ENCODE measurements around the gene SETD7. TPM values are rescaled to one million over a fixed set of nuclear protein-coding genes. Genes with fewer than 3 reads are reported as not detected.

Gene SETD7
- total RNA-seq, 4 donors from 2014 or later, result 38.9 to 80.6 (median 59.3) TPM

DNA sequence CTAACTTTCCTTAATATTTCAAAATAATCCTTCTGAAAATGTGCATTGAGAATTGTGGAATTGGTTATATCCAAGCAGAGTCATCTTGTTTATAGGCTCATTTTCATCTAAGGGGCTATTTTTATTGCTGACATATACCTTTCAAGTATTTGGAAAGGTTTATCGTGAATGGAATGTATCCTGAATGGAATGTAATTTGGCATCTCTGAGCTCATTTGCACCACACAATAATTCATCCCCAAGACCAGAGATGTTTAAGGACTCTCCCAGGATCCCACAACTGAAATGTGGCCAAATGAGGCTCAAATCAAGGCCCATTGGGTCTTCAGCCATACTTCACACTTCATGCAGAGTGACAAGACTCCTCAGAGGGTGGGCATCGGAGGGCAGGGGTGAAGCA lies 7.5 kb upstream of the SETD7 start:
- TF ChIP-seq, protein P1, sequence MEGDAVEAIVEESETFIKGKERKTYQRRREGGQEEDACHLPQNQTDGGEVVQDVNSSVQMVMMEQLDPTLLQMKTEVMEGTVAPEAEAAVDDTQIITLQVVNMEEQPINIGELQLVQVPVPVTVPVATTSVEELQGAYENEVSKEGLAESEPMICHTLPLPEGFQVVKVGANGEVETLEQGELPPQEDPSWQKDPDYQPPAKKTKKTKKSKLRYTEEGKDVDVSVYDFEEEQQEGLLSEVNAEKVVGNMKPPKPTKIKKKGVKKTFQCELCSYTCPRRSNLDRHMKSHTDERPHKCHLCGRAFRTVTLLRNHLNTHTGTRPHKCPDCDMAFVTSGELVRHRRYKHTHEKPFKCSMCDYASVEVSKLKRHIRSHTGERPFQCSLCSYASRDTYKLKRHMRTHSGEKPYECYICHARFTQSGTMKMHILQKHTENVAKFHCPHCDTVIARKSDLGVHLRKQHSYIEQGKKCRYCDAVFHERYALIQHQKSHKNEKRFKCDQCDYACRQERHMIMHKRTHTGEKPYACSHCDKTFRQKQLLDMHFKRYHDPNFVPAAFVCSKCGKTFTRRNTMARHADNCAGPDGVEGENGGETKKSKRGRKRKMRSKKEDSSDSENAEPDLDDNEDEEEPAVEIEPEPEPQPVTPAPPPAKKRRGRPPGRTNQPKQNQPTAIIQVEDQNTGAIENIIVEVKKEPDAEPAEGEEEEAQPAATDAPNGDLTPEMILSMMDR (IDR thresholded peaks at IDR 0.05), result no peak
- no peak for TF ChIP-seq POLR2A (IDR thresholded peaks at IDR 0.05)
- no peaks in the 10 kb centered on the region for H3K9me3 ChIP-seq
- intact Hi-C loops (cut with DNase I; ENCODE audit: low total_unique reads), result no loop called here
- no peaks in the 10 kb centered on the region for H3K36me3 ChIP-seq
- H3K4me1 ChIP-seq, result no peaks in the 10 kb centered on the region
- no peaks in the 10 kb centered on the region for H3K27me3 ChIP-seq
- no peak overlapping the region for H3K4me3 ChIP-seq
- H3K27ac ChIP-seq, result no peak overlapping the region
- no peak for DNase-seq

DNA sequence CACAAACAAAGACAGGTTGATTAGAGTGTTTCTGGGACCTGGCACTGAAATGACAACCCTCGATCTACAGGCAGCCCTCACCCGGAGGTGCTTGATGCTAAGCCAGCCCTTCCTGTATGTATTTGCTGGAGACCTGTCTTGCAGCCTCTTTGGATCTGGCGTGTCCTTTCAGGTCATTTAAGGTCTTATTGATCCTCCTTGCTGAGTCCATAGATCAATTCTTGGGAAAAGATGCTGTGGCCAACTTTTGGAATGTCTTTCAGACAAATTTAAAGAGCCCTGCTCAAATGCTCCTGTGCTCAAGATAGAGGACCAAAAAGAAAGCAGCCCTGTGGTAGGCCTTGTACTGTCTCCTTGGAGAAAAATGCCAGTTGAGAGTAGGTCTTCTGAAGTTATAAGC lies 6.8 kb upstream of the SETD7 start:
- H3K4me3 ChIP-seq, result no peak overlapping the region
- DNase-seq, result no peak
- TF ChIP-seq, protein P1 (IDR thresholded peaks at IDR 0.05), result no peak
- TF ChIP-seq POLR2A (IDR thresholded peaks at IDR 0.05), result no peak
- no peaks in the 10 kb centered on the region for H3K36me3 ChIP-seq
- H3K4me1 ChIP-seq, result no peaks in the 10 kb centered on the region
- intact Hi-C loops (cut with DNase I; ENCODE audit: low total_unique reads), result no loop called here
- H3K9me3 ChIP-seq, result no peaks in the 10 kb centered on the region
- H3K27ac ChIP-seq, result no peak overlapping the region
- H3K27me3 ChIP-seq, result no peaks in the 10 kb centered on the region

DNA sequence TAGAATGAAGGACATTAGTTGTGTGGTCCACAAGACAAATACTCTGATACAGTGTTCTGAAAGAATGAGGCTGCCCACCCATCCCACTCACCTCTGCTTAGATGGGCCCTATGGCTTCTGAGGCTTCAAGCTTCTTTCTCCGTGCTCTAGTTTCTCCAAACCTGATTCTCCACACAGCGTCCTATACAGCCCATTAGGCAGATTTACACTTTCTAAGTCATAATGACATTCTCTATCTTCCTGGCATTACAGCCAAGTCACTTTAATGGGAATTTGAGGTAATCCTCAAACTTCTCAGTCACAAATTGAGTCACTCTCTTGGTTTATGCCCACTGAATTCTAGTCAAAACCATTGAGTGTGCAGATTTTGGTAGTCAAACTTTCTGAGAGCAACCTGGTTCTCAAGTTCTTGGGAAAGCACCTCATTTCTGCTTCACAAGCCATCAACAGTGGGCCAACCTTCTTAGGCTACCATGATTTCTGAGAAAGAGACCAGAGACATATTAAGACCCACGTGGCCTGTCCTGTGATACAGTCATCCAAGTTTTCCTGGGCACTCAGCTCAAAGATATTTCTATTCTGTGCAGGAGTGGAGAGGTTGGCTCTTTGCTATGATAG lies 6.2 kb upstream of the SETD7 start:
- no peak overlapping the region for H3K4me3 ChIP-seq
- intact Hi-C loops (cut with DNase I; ENCODE audit: low total_unique reads), result no loop called here
- DNase-seq, result no peak
- H3K27me3 ChIP-seq, result no peaks in the 10 kb centered on the region
- TF ChIP-seq POLR2A (IDR thresholded peaks at IDR 0.05), result no peak
- TF ChIP-seq, protein P1 (IDR thresholded peaks at IDR 0.05), result no peak
- no peaks in the 10 kb centered on the region for H3K4me1 ChIP-seq
- no peaks in the 10 kb centered on the region for H3K36me3 ChIP-seq
- no peaks in the 10 kb centered on the region for H3K9me3 ChIP-seq
- H3K27ac ChIP-seq, result no peak overlapping the region

DNA sequence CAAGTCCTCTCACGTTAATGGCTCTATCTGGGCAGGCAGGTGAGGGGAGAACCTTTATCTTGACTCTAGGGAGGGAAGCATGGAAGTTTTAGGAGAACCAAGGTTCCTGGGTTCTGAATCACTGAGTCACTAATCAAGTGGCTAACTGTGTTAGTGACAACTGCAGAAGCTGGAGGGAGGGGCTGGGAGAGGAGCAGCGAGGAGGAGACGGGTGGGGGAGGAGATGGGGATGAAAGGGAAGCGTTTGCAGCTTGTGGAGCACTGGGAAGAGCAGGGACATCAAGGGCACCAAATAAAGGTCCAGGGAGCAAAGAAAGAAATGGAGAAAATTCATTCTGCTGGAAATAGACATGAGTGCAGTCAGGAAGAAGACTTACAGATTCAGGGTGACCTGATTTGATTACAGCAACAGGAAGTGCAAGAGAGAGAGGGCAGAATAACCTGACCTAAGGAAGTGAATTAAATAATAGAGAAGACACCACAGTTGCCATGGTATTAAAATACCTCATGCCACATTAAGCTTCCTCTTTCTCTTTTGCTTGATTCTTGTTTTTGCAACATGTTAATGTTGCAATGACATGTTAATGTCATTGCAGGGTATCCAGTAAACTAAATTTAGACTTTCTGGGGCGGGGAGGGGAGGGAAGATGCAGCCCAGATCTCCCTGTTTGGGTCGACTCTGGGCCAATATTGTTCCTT lies 4.5 kb upstream of the SETD7 start:
- no peaks in the 10 kb centered on the region for H3K4me1 ChIP-seq
- TF ChIP-seq, protein P1 (IDR thresholded peaks at IDR 0.05), result no peak
- no peak for TF ChIP-seq POLR2A (IDR thresholded peaks at IDR 0.05)
- peak overlapping the region; percentile 44 to 61 for H3K27ac ChIP-seq
- H3K4me3 ChIP-seq, result no peak overlapping the region
- intact Hi-C loops (cut with DNase I; ENCODE audit: low total_unique reads), result no loop called here
- H3K36me3 ChIP-seq, result no peaks in the 10 kb centered on the region
- DNase-seq, result peak; percentile 33 to 47
- no peaks in the 10 kb centered on the region for H3K27me3 ChIP-seq
- H3K9me3 ChIP-seq, result no peaks in the 10 kb centered on the region

DNA sequence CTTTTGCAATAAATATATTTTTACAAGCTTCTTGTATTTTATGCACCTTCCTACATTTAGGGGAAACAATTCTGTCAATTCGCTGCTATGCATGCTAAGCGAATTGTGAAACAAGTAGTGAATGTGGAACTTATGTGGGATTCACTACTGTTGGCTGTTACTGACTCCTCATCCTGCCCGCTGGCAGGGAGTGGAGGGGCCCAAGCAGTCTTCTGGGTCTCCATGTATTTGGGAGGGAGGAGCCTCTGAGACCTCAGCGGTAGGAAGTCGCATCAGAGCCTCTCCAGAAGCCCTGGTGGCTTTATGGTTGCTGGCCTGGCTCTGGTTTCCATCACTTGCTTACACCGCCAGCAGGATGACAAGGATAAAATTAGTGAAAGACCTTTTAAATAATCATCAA lies 3.7 kb upstream of the SETD7 start:
- Histone ChIP-seq H3K9me3 (no peaks in the 10 kb centered on the region), H3K27ac (peak overlapping the region; percentile 44 to 61), H3K4me1 (no peaks in the 10 kb centered on the region), H3K27me3 (no peaks in the 10 kb centered on the region), H3K36me3 (no peaks in the 10 kb centered on the region), H3K4me3 (no peak overlapping the region)
- no peak for TF ChIP-seq POLR2A (IDR thresholded peaks at IDR 0.05)
- TF ChIP-seq, protein P1 (IDR thresholded peaks at IDR 0.05), result no peak
- no peak for DNase-seq
- intact Hi-C loops (cut with DNase I; ENCODE audit: low total_unique reads), result loop anchor here (10.0 kb wide), 1 partner anchor 105 kb away; the partner anchor contains the start of gene RAB33B
